Suprapubic skin (tissue), 4 donors: ENCODE measurements around the gene GJA3.

ENCODE experiments used
- CTCF ChIP-seq, 2 donors: fragments of 200-600 bp in 1 of 2; fragments of 450-650 bp in 1 of 2; sonication (generic) in 1 of 2; IDR thresholded peaks; one replicate each; pipeline ENCODE4 v1.5.1; 2016 to 2019; ENCODE audit warnings: antibody characterized with exemption in 2 of 2, mild to moderate bottlenecking in 1 of 2, moderate library complexity in 1 of 2
- EP300 ChIP-seq: sonication (generic); formaldehyde crosslinking; IDR thresholded peaks from one replicate; pipeline ENCODE4 v1.6.1; 2017; ENCODE audit warnings: antibody characterized with exemption
- POLR2A ChIP-seq, 2 donors: fragments of 450-650 bp; IDR thresholded peaks; one replicate each; pipeline ENCODE4 v1.6.1; 2017; ENCODE audit warnings: antibody characterized with exemption in 2 of 2, mild to moderate bottlenecking in 2 of 2, moderate library complexity in 2 of 2
- POLR2AphosphoS5 ChIP-seq, 3 donors: sonication (generic); formaldehyde crosslinking; IDR thresholded peaks; one replicate each; pipeline ENCODE4 v1.6.1; 2017; ENCODE audit warnings: antibody characterized with exemption in 3 of 3

DNA sequence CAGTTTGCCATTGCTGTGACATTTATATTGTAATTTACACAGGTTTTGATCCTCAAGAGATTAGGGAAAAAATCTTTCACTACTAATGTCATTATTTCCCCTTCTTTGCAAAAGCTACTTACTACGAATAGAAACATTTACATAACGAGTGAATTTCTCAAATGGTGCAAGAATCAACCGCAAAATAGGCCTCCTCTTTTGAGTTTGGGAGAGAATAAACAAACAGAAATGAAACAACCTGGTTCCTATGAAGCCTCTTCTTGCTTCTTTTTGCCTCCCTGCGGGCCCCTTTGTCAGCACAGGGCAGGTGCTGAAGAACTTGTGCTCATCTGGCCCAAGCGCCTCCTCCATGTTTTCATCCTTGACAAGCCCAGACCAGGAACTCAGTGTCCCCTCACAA is 10.1 kb upstream of the GJA3 start:
- no peak for TF ChIP-seq CTCF (IDR thresholded peaks at IDR 0.05)
- no peak for TF ChIP-seq POLR2AphosphoS5 (IDR thresholded peaks at IDR 0.05)
- no peak for TF ChIP-seq POLR2A (IDR thresholded peaks at IDR 0.05)
- no peak for TF ChIP-seq EP300
